Measurements from ENCODE around the gene GFOD1. TPM values are rescaled to one million over a fixed set of nuclear protein-coding genes. Genes with fewer than 3 reads are reported as not detected.
A peak's percentile ranks its signal among the peaks of the same experiment; 100 is the strongest.

GFOD1 gene
- total and polyA plus RNA-seq, 10 of the 15 experiments (the other 5 are each of a cell fraction or from before 2014, with no cell fraction given) = 6.5 to 41.4 (median 16.0) TPM

DNA sequence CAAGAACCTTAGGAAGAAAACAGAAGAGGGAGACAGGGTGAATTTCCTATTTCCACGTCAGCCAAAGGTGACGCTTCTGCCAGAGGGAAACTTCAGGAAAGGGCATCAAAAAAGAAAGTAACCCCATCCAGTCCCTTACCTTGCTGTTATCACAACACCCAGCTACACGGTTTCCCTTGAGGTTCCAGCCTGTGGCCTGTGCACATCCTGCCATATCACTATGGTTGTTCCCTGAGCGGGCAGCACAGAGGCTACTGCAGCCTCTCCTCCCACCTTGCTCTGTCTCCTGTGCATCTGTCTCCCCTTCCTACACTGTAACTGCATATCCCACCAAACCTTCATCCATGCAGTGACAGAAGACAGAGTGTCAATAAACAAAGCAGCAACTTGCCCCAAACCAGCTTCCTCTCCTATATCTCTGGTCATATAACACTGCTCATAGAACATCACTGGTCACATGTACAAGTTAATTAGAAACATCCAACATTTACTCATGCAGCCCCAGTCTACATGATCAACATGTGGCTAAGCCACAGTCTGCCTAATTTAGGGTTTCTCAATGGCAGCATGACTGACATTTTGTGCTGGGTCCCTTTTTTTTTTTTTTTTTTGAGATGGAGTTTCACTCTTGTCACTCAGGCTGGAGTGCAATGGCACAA lies 54.7 kb downstream of the GFOD1 start (continued):
- TF ChIP-seq BHLHE40 (IDR thresholded peaks at IDR 0.05; ENCODE audit: borderline replicate concordance in 1 of 2, low read depth in 2 of 2, low read length in 1 of 2) (peak in 1 of 2 experiments; percentile 48; a peak in 1 of 4 replicates), PAX8 (IDR thresholded peaks at IDR 0.05) (no peak), CHD4 (IDR thresholded peaks at IDR 0.05) (no peak), EP300 (IDR thresholded peaks at IDR 0.05; ENCODE audit: borderline replicate concordance in 1 of 2, control insufficient read depth in 1 of 2, low read depth in 2 of 2, low read length in 2 of 2) (no peak), BACH1 (IDR thresholded peaks at IDR 0.05; ENCODE audit: borderline replicate concordance) (no peak), SUZ12 (IDR thresholded peaks at IDR 0.05; ENCODE audit: unreplicated experiment) (no peak), EED (IDR thresholded peaks at IDR 0.05; ENCODE audit: low read depth) (no peak), RFX5 (IDR thresholded peaks at IDR 0.05; ENCODE audit: low read depth, low read length) (no peak), CEBPB (IDR thresholded peaks at IDR 0.05; ENCODE audit: borderline replicate concordance in 1 of 2, low read depth in 2 of 2, low read length in 2 of 2) (no peak), RBBP5 (conservative IDR thresholded peaks at IDR 0.05) (no peak), MTA2 (IDR thresholded peaks at IDR 0.05; ENCODE audit: low read depth) (peak; percentile 67; the same call in 1 of the 2 replicates), CHD1 (IDR thresholded peaks at IDR 0.05; ENCODE audit: low read depth, low read length) (no peak), EGR1 (IDR thresholded peaks at IDR 0.05; ENCODE audit: borderline replicate concordance in 1 of 2, low read depth in 2 of 2, low read length in 2 of 2) (no peak), KLF5 (IDR thresholded peaks at IDR 0.05; ENCODE audit: partially characterized antibody) (no peak)
- TF ChIP-seq, protein P1, sequence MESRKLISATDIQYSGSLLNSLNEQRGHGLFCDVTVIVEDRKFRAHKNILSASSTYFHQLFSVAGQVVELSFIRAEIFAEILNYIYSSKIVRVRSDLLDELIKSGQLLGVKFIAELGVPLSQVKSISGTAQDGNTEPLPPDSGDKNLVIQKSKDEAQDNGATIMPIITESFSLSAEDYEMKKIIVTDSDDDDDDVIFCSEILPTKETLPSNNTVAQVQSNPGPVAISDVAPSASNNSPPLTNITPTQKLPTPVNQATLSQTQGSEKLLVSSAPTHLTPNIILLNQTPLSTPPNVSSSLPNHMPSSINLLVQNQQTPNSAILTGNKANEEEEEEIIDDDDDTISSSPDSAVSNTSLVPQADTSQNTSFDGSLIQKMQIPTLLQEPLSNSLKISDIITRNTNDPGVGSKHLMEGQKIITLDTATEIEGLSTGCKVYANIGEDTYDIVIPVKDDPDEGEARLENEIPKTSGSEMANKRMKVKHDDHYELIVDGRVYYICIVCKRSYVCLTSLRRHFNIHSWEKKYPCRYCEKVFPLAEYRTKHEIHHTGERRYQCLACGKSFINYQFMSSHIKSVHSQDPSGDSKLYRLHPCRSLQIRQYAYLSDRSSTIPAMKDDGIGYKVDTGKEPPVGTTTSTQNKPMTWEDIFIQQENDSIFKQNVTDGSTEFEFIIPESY (IDR thresholded peaks at IDR 0.05) = no peak
- TF ChIP-seq, protein P2, sequence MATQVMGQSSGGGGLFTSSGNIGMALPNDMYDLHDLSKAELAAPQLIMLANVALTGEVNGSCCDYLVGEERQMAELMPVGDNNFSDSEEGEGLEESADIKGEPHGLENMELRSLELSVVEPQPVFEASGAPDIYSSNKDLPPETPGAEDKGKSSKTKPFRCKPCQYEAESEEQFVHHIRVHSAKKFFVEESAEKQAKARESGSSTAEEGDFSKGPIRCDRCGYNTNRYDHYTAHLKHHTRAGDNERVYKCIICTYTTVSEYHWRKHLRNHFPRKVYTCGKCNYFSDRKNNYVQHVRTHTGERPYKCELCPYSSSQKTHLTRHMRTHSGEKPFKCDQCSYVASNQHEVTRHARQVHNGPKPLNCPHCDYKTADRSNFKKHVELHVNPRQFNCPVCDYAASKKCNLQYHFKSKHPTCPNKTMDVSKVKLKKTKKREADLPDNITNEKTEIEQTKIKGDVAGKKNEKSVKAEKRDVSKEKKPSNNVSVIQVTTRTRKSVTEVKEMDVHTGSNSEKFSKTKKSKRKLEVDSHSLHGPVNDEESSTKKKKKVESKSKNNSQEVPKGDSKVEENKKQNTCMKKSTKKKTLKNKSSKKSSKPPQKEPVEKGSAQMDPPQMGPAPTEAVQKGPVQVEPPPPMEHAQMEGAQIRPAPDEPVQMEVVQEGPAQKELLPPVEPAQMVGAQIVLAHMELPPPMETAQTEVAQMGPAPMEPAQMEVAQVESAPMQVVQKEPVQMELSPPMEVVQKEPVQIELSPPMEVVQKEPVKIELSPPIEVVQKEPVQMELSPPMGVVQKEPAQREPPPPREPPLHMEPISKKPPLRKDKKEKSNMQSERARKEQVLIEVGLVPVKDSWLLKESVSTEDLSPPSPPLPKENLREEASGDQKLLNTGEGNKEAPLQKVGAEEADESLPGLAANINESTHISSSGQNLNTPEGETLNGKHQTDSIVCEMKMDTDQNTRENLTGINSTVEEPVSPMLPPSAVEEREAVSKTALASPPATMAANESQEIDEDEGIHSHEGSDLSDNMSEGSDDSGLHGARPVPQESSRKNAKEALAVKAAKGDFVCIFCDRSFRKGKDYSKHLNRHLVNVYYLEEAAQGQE (IDR thresholded peaks at IDR 0.05; ENCODE audit: low read depth, low read length) = no peak
- TF ChIP-seq, protein P3, sequence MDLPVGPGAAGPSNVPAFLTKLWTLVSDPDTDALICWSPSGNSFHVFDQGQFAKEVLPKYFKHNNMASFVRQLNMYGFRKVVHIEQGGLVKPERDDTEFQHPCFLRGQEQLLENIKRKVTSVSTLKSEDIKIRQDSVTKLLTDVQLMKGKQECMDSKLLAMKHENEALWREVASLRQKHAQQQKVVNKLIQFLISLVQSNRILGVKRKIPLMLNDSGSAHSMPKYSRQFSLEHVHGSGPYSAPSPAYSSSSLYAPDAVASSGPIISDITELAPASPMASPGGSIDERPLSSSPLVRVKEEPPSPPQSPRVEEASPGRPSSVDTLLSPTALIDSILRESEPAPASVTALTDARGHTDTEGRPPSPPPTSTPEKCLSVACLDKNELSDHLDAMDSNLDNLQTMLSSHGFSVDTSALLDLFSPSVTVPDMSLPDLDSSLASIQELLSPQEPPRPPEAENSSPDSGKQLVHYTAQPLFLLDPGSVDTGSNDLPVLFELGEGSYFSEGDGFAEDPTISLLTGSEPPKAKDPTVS (IDR thresholded peaks at IDR 0.05; ENCODE audit: low read depth, low read length) = no peak
- TF ChIP-seq, protein P4, sequence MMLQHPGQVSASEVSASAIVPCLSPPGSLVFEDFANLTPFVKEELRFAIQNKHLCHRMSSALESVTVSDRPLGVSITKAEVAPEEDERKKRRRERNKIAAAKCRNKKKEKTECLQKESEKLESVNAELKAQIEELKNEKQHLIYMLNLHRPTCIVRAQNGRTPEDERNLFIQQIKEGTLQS (IDR thresholded peaks at IDR 0.05; ENCODE audit: borderline replicate concordance, extremely low read depth, low read depth, low read length) = no peak
- TF ChIP-seq, protein P5, sequence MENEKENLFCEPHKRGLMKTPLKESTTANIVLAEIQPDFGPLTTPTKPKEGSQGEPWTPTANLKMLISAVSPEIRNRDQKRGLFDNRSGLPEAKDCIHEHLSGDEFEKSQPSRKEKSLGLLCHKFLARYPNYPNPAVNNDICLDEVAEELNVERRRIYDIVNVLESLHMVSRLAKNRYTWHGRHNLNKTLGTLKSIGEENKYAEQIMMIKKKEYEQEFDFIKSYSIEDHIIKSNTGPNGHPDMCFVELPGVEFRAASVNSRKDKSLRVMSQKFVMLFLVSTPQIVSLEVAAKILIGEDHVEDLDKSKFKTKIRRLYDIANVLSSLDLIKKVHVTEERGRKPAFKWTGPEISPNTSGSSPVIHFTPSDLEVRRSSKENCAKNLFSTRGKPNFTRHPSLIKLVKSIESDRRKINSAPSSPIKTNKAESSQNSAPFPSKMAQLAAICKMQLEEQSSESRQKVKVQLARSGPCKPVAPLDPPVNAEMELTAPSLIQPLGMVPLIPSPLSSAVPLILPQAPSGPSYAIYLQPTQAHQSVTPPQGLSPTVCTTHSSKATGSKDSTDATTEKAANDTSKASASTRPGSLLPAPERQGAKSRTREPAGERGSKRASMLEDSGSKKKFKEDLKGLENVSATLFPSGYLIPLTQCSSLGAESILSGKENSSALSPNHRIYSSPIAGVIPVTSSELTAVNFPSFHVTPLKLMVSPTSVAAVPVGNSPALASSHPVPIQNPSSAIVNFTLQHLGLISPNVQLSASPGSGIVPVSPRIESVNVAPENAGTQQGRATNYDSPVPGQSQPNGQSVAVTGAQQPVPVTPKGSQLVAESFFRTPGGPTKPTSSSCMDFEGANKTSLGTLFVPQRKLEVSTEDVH (IDR thresholded peaks at IDR 0.05; ENCODE audit: low read depth, partially characterized antibody) = no peak

All from GM12878 (cell line).